ENCODE measurements around the gene RAB32.
"Not testable (repeated sequence)": the region's sequence is repeated elsewhere in the genome, so short reads cannot be mapped to it uniquely, and the experiment has no call there.

The RAB32 gene

GRCh38 chr6:146543211-146543939 lies at the start of gene RAB32:
Gene RAB32 (plus strand): TSS chr6:146543833. CDS start chr6:146543872, 39 bp downstream.
- peak; percentile 9 to 92 (median 78) for DNase-seq

- no peak for DNase-seq
These were observed 45.3 kb upstream of the RAB32 start for GRCh38 chr6:146498309-146498708.

GRCh38 chr6:146503096-146503495 lies 40.5 kb upstream of the RAB32 start:
- no peak for DNase-seq

GRCh38 chr6:146515212-146515611 lies 28.4 kb upstream of the RAB32 start:
- DNase-seq: no peak

GRCh38 chr6:146526192-146526591 lies 17.4 kb upstream of the RAB32 start:
- peak in 1 of 14 donors; percentile 43 for DNase-seq

- DNase-seq: no peak
These were observed 10.9 kb upstream of the RAB32 start for GRCh38 chr6:146532702-146533101.

- DNase-seq: no peak
These were observed 787 bp upstream of the RAB32 start for GRCh38 chr6:146542881-146543210.

- DNase-seq: peak in 9 of 14 donors; percentile 19 to 81 (median 63)
These were observed 445 bp downstream of the RAB32 start for GRCh38 chr6:146543940-146544615.

- peak in 2 of 14 donors; percentile 2 to 14 for DNase-seq
These were observed 1.1 kb downstream of the RAB32 start for GRCh38 chr6:146544616-146545182.

- DNase-seq: no peak
These were observed 1.9 kb downstream of the RAB32 start for GRCh38 chr6:146545581-146545980.

- no peak for DNase-seq
These were observed 2.9 kb downstream of the RAB32 start for GRCh38 chr6:146546443-146547043.

GRCh38 chr6:146547889-146548288 lies 4.3 kb downstream of the RAB32 start:
- DNase-seq: no peak

GRCh38 chr6:146548898-146549374 lies 5.3 kb downstream of the RAB32 start:
- no peak for DNase-seq

- DNase-seq: no peak
These were observed 7.3 kb downstream of the RAB32 start for GRCh38 chr6:146550911-146551310.

- no peak for DNase-seq
These were observed 7.9 kb downstream of the RAB32 start for GRCh38 chr6:146551545-146551944.

- DNase-seq: no peak
These were observed 9.9 kb downstream of the RAB32 start for GRCh38 chr6:146553377-146554135.

- DNase-seq: no peak
These were observed 17.0 kb downstream of the RAB32 start for GRCh38 chr6:146560607-146561006.

GRCh38 chr6:146566661-146567060 lies 23.0 kb downstream of the RAB32 start:
- DNase-seq: not testable (repeated sequence)

- DNase-seq: not testable (repeated sequence)
These were observed 25.0 kb downstream of the RAB32 start for GRCh38 chr6:146568619-146569018.

- DNase-seq: no peak
These were observed 30.6 kb downstream of the RAB32 start for GRCh38 chr6:146574211-146574610.

GRCh38 chr6:146578054-146578453 lies 34.4 kb downstream of the RAB32 start:
- no peak for DNase-seq

- DNase-seq: no peak
These were observed 38.3 kb downstream of the RAB32 start for GRCh38 chr6:146581968-146582367.
